ENCODE data around the gene U2AF1L4.

Gene U2AF1L4

GRCh38 chr19:35695895-35696422 lies 49.3 kb downstream of the U2AF1L4 start:
- Histone ChIP-seq H3K27me3 (ENCODE audit: control insufficient read depth, low read length) (0 out of 2 replicates have a peak, but pooled peaks cover 2% of the 10 kb centered on the region), H3K79me2 (ENCODE audit: control insufficient read depth, low read length) (no peaks in the 10 kb centered on the region), H4K20me1 (ENCODE audit: control insufficient read depth, insufficient read depth, low read depth, low read length) (peaks cover 3% of the 10 kb centered on the region; the same call in 1 of the 2 replicates), H3K4me2 (ENCODE audit: low read length) (no peak overlapping the region), H3K9me2 (replicated peaks; ENCODE audit: control insufficient read depth, low read length) (no peaks in the 10 kb centered on the region), H3K4me3 (ENCODE audit: low read length) (no peak overlapping the region), H3F3A (ENCODE audit: control insufficient read depth, insufficient read depth) (no peaks in the 10 kb centered on the region), H3K4me1 (ENCODE audit: control insufficient read depth, low read length) (peaks cover 4% of the 10 kb centered on the region; the same call in 1 of the 2 replicates), H3K27ac (ENCODE audit: low read depth, low read length) (no peak overlapping the region), H3K9me3 (ENCODE audit: control insufficient read depth, insufficient read depth, low read length) (no peaks in the 10 kb centered on the region), H3K36me3 (ENCODE audit: control insufficient read depth, low read length) (no peaks in the 10 kb centered on the region)
- TF ChIP-seq CTCF (IDR thresholded peaks at IDR 0.05; ENCODE audit: low read depth, low read length, poor library complexity, severe bottlenecking) (no peak), EZH2phosphoT487 (IDR thresholded peaks at IDR 0.05; ENCODE audit: borderline replicate concordance, low read length) (no peak)

GRCh38 chr19:35693835-35694599 lies 51.2 kb downstream of the U2AF1L4 start:
- TF ChIP-seq CTCF (IDR thresholded peaks at IDR 0.05; ENCODE audit: low read depth, low read length, poor library complexity, severe bottlenecking) (peak; percentile 95), EZH2phosphoT487 (IDR thresholded peaks at IDR 0.05; ENCODE audit: borderline replicate concordance, low read length) (no peak)
- Histone ChIP-seq H3K36me3 (ENCODE audit: control insufficient read depth, low read length) (no peaks in the 10 kb centered on the region), H3K4me1 (ENCODE audit: control insufficient read depth, low read length) (peaks cover 4% of the 10 kb centered on the region; the same call in 1 of the 2 replicates), H3K9me2 (replicated peaks; ENCODE audit: control insufficient read depth, low read length) (no peaks in the 10 kb centered on the region), H3F3A (ENCODE audit: control insufficient read depth, insufficient read depth) (no peaks in the 10 kb centered on the region), H3K9me3 (ENCODE audit: control insufficient read depth, insufficient read depth, low read length) (no peaks in the 10 kb centered on the region), H3K4me2 (ENCODE audit: low read length) (no peak overlapping the region), H3K4me3 (ENCODE audit: low read length) (no peak overlapping the region), H4K20me1 (ENCODE audit: control insufficient read depth, insufficient read depth, low read depth, low read length) (peaks cover 3% of the 10 kb centered on the region; the same call in 1 of the 2 replicates), H3K27me3 (ENCODE audit: control insufficient read depth, low read length) (0 out of 2 replicates have a peak, but pooled peaks cover 2% of the 10 kb centered on the region), H3K79me2 (ENCODE audit: control insufficient read depth, low read length) (no peaks in the 10 kb centered on the region), H3K27ac (ENCODE audit: low read depth, low read length) (no peak overlapping the region)

GRCh38 chr19:35693422-35693821 lies 51.8 kb downstream of the U2AF1L4 start:
- H3K9me3 ChIP-seq (ENCODE audit: control insufficient read depth, insufficient read depth, low read length): no peaks in the 10 kb centered on the region
- H3F3A ChIP-seq (ENCODE audit: control insufficient read depth, insufficient read depth): no peaks in the 10 kb centered on the region
- no peak overlapping the region for H3K4me2 ChIP-seq (ENCODE audit: low read length)
- H3K27me3 ChIP-seq (ENCODE audit: control insufficient read depth, low read length): 0 out of 2 replicates have a peak, but pooled peaks cover 2% of the 10 kb centered on the region
- no peak for TF ChIP-seq EZH2phosphoT487 (IDR thresholded peaks at IDR 0.05; ENCODE audit: borderline replicate concordance, low read length)
- no peak for TF ChIP-seq CTCF (IDR thresholded peaks at IDR 0.05; ENCODE audit: low read depth, low read length, poor library complexity, severe bottlenecking)
- no peaks in the 10 kb centered on the region for H3K9me2 ChIP-seq (replicated peaks; ENCODE audit: control insufficient read depth, low read length)
- H3K79me2 ChIP-seq (ENCODE audit: control insufficient read depth, low read length): no peaks in the 10 kb centered on the region
- no peak overlapping the region for H3K4me3 ChIP-seq (ENCODE audit: low read length)
- no peaks in the 10 kb centered on the region for H3K36me3 ChIP-seq (ENCODE audit: control insufficient read depth, low read length)
- peaks cover 3% of the 10 kb centered on the region; the same call in 1 of the 2 replicates for H4K20me1 ChIP-seq (ENCODE audit: control insufficient read depth, insufficient read depth, low read depth, low read length)
- H3K27ac ChIP-seq (ENCODE audit: low read depth, low read length): no peak overlapping the region
- peaks cover 4% of the 10 kb centered on the region; the same call in 1 of the 2 replicates for H3K4me1 ChIP-seq (ENCODE audit: control insufficient read depth, low read length)
